Activated naive CD8-positive, alpha-beta T cell treated with anti-CD3 and anti-CD28 coated beads, Interleukin-2, amount 50 U/mL, for 24 hours (primary cell): ENCODE measurements around the gene SCG5.

Experiments
- ATAC-seq: fragments of 150-1000 bp; cut with Tn5 transposase; one replicate; pipeline ENCODE4 v1.10.0; 2021
- DNase-seq: peaks from one replicate; pipeline ENCODE4 v3.0.0; 2021
- H3K27ac Mint-ChIP-seq: one replicate; pipeline ENCODE4 v1.8.0; 2021; ENCODE audit warnings: mild to moderate bottlenecking, mixed read lengths
- H3K27me3 Mint-ChIP-seq: one replicate; pipeline ENCODE4 v1.8.0; 2021; ENCODE audit warnings: mixed read lengths
- H3K36me3 Mint-ChIP-seq: one replicate; pipeline ENCODE4 v1.8.0; 2021; ENCODE audit warnings: low read depth, mixed read lengths
- H3K4me1 Mint-ChIP-seq: one replicate; pipeline ENCODE4 v1.8.0; 2021; ENCODE audit warnings: mixed read lengths
- H3K4me3 Mint-ChIP-seq: one replicate; pipeline ENCODE4 v1.8.0; 2021; ENCODE audit warnings: mild to moderate bottlenecking, moderate library complexity, mixed read lengths
- H3K9me3 Mint-ChIP-seq: one replicate; pipeline ENCODE4 v1.8.0; 2021; ENCODE audit warnings: mixed read lengths

Gene SCG5

GRCh38 chr15:32718227-32718820 is 76.8 kb downstream of the SCG5 start:
- Mint-ChIP-seq H3K9me3 (no peaks in the 10 kb centered on the region), H3K4me1 (peaks cover 30% of the 10 kb centered on the region), H3K27me3 (peaks cover 78% of the 10 kb centered on the region), H3K4me3 (no peak overlapping the region), H3K27ac (no peak overlapping the region), H3K36me3 (no peaks in the 10 kb centered on the region)
- DNase-seq (peak; percentile 5), ATAC-seq (no peak)

GRCh38 chr15:32718821-32719716 is 77.6 kb downstream of the SCG5 start:
- H3K27ac Mint-ChIP-seq, result no peak overlapping the region
- ATAC-seq (no peak), DNase-seq (no peak)
- H3K4me3 Mint-ChIP-seq, result peak overlapping the region; percentile 14
- H3K9me3 Mint-ChIP-seq, result no peaks in the 10 kb centered on the region
- H3K4me1 Mint-ChIP-seq, result peaks cover 33% of the 10 kb centered on the region
- no peaks in the 10 kb centered on the region for H3K36me3 Mint-ChIP-seq
- H3K27me3 Mint-ChIP-seq, result peaks cover 76% of the 10 kb centered on the region

- Mint-ChIP-seq H3K27ac (no peak overlapping the region), H3K36me3 (no peaks in the 10 kb centered on the region), H3K9me3 (peaks cover 5% of the 10 kb centered on the region), H3K4me3 (no peak overlapping the region), H3K4me1 (peaks cover 31% of the 10 kb centered on the region), H3K27me3 (peaks cover 80% of the 10 kb centered on the region)
- ATAC-seq (no peak), DNase-seq (no peak)
Observed at GRCh38 chr15:32721596-32721995, 80.1 kb downstream of the SCG5 start.

GRCh38 chr15:32722136-32722535 is 80.6 kb downstream of the SCG5 start:
- H3K27ac Mint-ChIP-seq, result no peak overlapping the region
- no peak overlapping the region for H3K4me3 Mint-ChIP-seq
- ATAC-seq (no peak), DNase-seq (no peak)
- peaks cover 5% of the 10 kb centered on the region for H3K9me3 Mint-ChIP-seq
- peaks cover 26% of the 10 kb centered on the region for H3K4me1 Mint-ChIP-seq
- H3K27me3 Mint-ChIP-seq, result peaks cover 77% of the 10 kb centered on the region
- no peaks in the 10 kb centered on the region for H3K36me3 Mint-ChIP-seq

- H3K4me3 Mint-ChIP-seq, result no peak overlapping the region
- DNase-seq (no peak), ATAC-seq (peak; percentile 86)
- no peak overlapping the region for H3K27ac Mint-ChIP-seq
- H3K9me3 Mint-ChIP-seq, result peaks cover 5% of the 10 kb centered on the region
- peaks cover 76% of the 10 kb centered on the region for H3K27me3 Mint-ChIP-seq
- no peaks in the 10 kb centered on the region for H3K36me3 Mint-ChIP-seq
- peaks cover 23% of the 10 kb centered on the region for H3K4me1 Mint-ChIP-seq
Observed at GRCh38 chr15:32723171-32723948, 81.8 kb downstream of the SCG5 start.

GRCh38 chr15:32729700-32730395 is 88.3 kb downstream of the SCG5 start:
- peak; percentile 52 for ATAC-seq
- Mint-ChIP-seq H3K27ac (no peak overlapping the region), H3K27me3 (peaks cover 50% of the 10 kb centered on the region), H3K36me3 (no peaks in the 10 kb centered on the region), H3K4me3 (no peak overlapping the region), H3K9me3 (peaks cover 5% of the 10 kb centered on the region), H3K4me1 (no peaks in the 10 kb centered on the region)
- DNase-seq, result no peak

GRCh38 chr15:32730677-32731654 is 89.5 kb downstream of the SCG5 start:
- Mint-ChIP-seq H3K36me3 (no peaks in the 10 kb centered on the region), H3K27me3 (peaks cover 43% of the 10 kb centered on the region), H3K4me3 (no peak overlapping the region), H3K9me3 (peaks cover 4% of the 10 kb centered on the region), H3K4me1 (no peaks in the 10 kb centered on the region), H3K27ac (no peak overlapping the region)
- ATAC-seq (no peak), DNase-seq (peak; percentile 24)

- peaks cover 39% of the 10 kb centered on the region for H3K27me3 Mint-ChIP-seq
- no peak overlapping the region for H3K27ac Mint-ChIP-seq
- ATAC-seq (no peak), DNase-seq (no peak)
- no peak overlapping the region for H3K4me3 Mint-ChIP-seq
- H3K9me3 Mint-ChIP-seq, result no peaks in the 10 kb centered on the region
- no peaks in the 10 kb centered on the region for H3K36me3 Mint-ChIP-seq
- H3K4me1 Mint-ChIP-seq, result no peaks in the 10 kb centered on the region
Observed at GRCh38 chr15:32732574-32733157, 91.2 kb downstream of the SCG5 start.

GRCh38 chr15:32733281-32733680 is 91.8 kb downstream of the SCG5 start:
- peaks cover 36% of the 10 kb centered on the region for H3K27me3 Mint-ChIP-seq
- H3K27ac Mint-ChIP-seq, result no peak overlapping the region
- ATAC-seq, result no peak

GRCh38 chr15:32735989-32736700 is 94.6 kb downstream of the SCG5 start:
- Mint-ChIP-seq H3K4me1 (no peaks in the 10 kb centered on the region), H3K9me3 (peaks cover 12% of the 10 kb centered on the region), H3K27ac (no peak overlapping the region), H3K27me3 (peaks cover 30% of the 10 kb centered on the region), H3K4me3 (no peak overlapping the region), H3K36me3 (no peaks in the 10 kb centered on the region)
- ATAC-seq, result no peak
- no peak for DNase-seq

More at GRCh38 chr15:32733281-32733680, 91.8 kb downstream of the SCG5 start:
- H3K4me3 Mint-ChIP-seq, result no peak overlapping the region
- no peaks in the 10 kb centered on the region for H3K9me3 Mint-ChIP-seq
- H3K4me1 Mint-ChIP-seq, result no peaks in the 10 kb centered on the region
- no peaks in the 10 kb centered on the region for H3K36me3 Mint-ChIP-seq
- no peak for DNase-seq

GRCh38 chr15:32736701-32737061 is 95.2 kb downstream of the SCG5 start:
- peaks cover 26% of the 10 kb centered on the region for H3K27me3 Mint-ChIP-seq
- H3K4me1 Mint-ChIP-seq, result no peaks in the 10 kb centered on the region

GRCh38 chr15:32737304-32737703 is 95.8 kb downstream of the SCG5 start:
- Mint-ChIP-seq H3K27me3 (peaks cover 26% of the 10 kb centered on the region), H3K36me3 (no peaks in the 10 kb centered on the region), H3K4me1 (no peaks in the 10 kb centered on the region), H3K27ac (no peak overlapping the region), H3K4me3 (no peak overlapping the region), H3K9me3 (peaks cover 12% of the 10 kb centered on the region)
- DNase-seq (no peak), ATAC-seq (no peak)

More at GRCh38 chr15:32736701-32737061, 95.2 kb downstream of the SCG5 start:
- Mint-ChIP-seq H3K9me3 (peaks cover 12% of the 10 kb centered on the region), H3K27ac (no peak overlapping the region), H3K4me3 (no peak overlapping the region), H3K36me3 (no peaks in the 10 kb centered on the region)
- ATAC-seq (no peak), DNase-seq (no peak)

GRCh38 chr15:32738666-32739065 is 97.2 kb downstream of the SCG5 start:
- peaks cover 12% of the 10 kb centered on the region for H3K9me3 Mint-ChIP-seq
- H3K36me3 Mint-ChIP-seq, result no peaks in the 10 kb centered on the region
- H3K4me1 Mint-ChIP-seq, result no peaks in the 10 kb centered on the region
- ATAC-seq (no peak), DNase-seq (no peak)
- H3K27ac Mint-ChIP-seq, result no peak overlapping the region
- H3K4me3 Mint-ChIP-seq, result no peak overlapping the region
- peaks cover 23% of the 10 kb centered on the region for H3K27me3 Mint-ChIP-seq
